Cardiac muscle cell (in vitro differentiated cells and primary cell): ENCODE results near the gene ENPP6. TPM values are rescaled to one million over a fixed set of nuclear protein-coding genes. Genes with fewer than 3 reads are reported as not detected.

Experiments used
- DNase-seq, 2 donors: peaks; one replicate each; pipeline versions ENCODE4 v3.0.0 to v3.0.0-alpha.2; 2010 to 2017; ENCODE audit warnings: low read depth in 1 of 2, low spot score in 1 of 2
- H3K27ac ChIP-seq: fragments of 200-600 bp; sonication (generic); 2 replicates; pipeline ENCODE4 v1.5.1; 2016
- H3K27me3 ChIP-seq: fragments of 200-600 bp; sonication (generic); 2 replicates; pipeline ENCODE4 v1.6.0; 2016; ENCODE audit warnings: control low read depth
- H3K36me3 ChIP-seq: fragments of 200-600 bp; sonication (generic); 2 replicates; pipeline ENCODE4 v1.5.1; 2016; ENCODE audit warnings: control low read depth
- H3K4me1 ChIP-seq: fragments of 200-600 bp; sonication (generic); 2 replicates; pipeline ENCODE4 v1.8.1; 2017; ENCODE audit warnings: low read depth, mild to moderate bottlenecking, mixed run types
- H3K4me3 ChIP-seq: fragments of 200-600 bp; sonication (generic); 2 replicates; pipeline ENCODE4 v1.5.1; 2016; ENCODE audit warnings: mild to moderate bottlenecking
- H3K9me3 ChIP-seq: fragments of 200-600 bp; sonication (generic); 2 replicates; pipeline ENCODE4 v1.5.1; 2017; ENCODE audit warnings: low read depth, mild to moderate bottlenecking, control low read depth
- CTCF ChIP-seq: IDR thresholded peaks from 2 replicates; pipeline ENCODE4 v1.5.1; 2012; ENCODE audit warnings: low read depth, mild to moderate bottlenecking, low read length
- polyA plus RNA-seq: library from polyadenylated mRNA; unstranded; fragments of >200 nt; fragmentation: Nextera tagmentation; extraction: Ambion mirVana; gene quantifications from 2 replicates; pipeline ENCODE4 v1.2.1, GENCODE V29; 2016
- total RNA-seq: library from RNA; depleted of rRNA; stranded (reverse); fragments of >200 nt; gene quantifications from 2 replicates; pipeline ENCODE4 v1.2.3, GENCODE V29; 2016

Gene ENPP6
- total and polyA plus RNA-seq, 2 experiments from 2014 or later, result not detected

DNA sequence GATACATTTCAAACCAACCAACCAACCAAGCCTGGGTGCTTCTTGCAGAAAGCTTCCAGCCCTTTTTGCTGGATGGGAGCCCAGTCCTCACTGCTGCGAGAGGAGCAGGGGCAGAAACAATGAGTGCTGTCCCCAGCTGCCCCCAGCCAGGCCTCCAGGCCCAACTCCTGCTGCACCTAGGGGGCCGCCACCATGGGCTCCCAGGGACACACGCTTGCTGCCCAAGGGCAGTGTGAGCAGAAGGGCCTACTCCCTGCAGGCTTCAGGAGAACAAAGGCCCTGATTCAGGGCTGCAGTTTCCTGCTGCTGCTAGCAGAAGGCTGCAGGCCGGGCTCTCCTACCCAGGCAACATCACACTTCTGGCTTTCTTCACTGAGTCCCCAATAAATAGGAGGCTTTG lies 37.7 kb upstream of the ENPP6 start:
- Histone ChIP-seq H3K36me3 (no peaks in the 10 kb centered on the region), H3K4me3 (no peak overlapping the region), H3K4me1 (no peaks in the 10 kb centered on the region), H3K27me3 (no peaks in the 10 kb centered on the region), H3K9me3 (no peaks in the 10 kb centered on the region), H3K27ac (no peak overlapping the region)
- DNase-seq, result no peak
- TF ChIP-seq CTCF, result no peak

GRCh38 chr4:184253072-184253420 lies 35.4 kb upstream of the ENPP6 start:
- Histone ChIP-seq H3K27ac (no peak overlapping the region), H3K9me3 (no peaks in the 10 kb centered on the region), H3K36me3 (no peaks in the 10 kb centered on the region), H3K4me1 (no peaks in the 10 kb centered on the region), H3K27me3 (no peaks in the 10 kb centered on the region), H3K4me3 (no peak overlapping the region)
- TF ChIP-seq CTCF, result no peak
- no peak for DNase-seq

DNA sequence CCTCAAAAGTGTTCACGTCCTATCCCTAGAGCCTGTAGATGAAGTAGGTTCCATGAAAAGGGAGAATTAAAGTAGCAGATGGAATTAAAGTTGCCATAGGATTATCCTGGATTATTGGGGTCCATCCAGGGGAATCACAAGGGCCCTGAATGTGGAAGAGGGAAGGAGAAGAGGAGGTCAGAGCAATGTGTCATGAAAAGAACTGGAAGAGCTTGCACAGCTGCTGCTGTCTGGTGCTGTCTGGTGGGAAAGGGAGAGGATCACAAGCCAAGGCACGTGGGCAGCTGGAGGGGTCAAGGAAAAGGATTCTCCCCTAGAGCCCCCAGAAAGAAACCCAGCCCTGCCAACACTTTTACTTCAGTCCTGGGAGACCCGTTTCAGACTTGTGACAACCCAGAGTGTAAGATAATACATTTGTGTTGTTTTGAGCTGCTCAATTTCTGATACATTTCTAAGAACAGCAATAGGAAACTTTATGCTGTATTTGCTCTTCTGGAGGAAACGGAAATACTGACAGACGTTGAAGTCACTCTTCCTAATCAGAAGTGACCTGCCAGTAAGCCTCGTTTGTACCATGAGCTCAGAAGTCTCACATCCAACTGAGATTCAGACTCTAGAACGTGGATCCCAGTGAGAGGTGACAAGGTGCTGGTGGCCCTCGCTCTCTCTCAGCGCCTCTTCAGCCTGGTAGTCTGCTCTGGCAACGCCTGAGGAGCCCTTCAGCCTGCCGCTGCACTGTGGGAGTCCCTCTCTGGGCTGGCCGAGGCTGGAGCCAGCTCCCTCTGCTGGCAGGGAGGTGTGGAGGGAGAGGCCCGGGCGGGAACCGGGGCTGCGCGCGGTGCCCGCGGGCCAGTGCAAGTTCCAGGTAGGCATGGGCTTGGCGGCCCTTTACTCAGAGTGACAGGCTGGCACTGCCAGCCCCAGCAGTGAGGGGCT lies 34.7 kb upstream of the ENPP6 start:
- H3K27ac ChIP-seq, result no peak overlapping the region
- H3K4me3 ChIP-seq, result no peak overlapping the region
- H3K9me3 ChIP-seq, result no peaks in the 10 kb centered on the region
- H3K4me1 ChIP-seq, result no peaks in the 10 kb centered on the region
- no peak for TF ChIP-seq CTCF
- DNase-seq, result no peak
- no peaks in the 10 kb centered on the region for H3K36me3 ChIP-seq
- H3K27me3 ChIP-seq, result no peaks in the 10 kb centered on the region

- Histone ChIP-seq H3K27ac (no peak overlapping the region), H3K4me1 (no peaks in the 10 kb centered on the region), H3K36me3 (no peaks in the 10 kb centered on the region), H3K27me3 (no peaks in the 10 kb centered on the region), H3K9me3 (no peaks in the 10 kb centered on the region), H3K4me3 (no peak overlapping the region)
- DNase-seq, result no peak
- TF ChIP-seq CTCF, result no peak
These were observed 34.0 kb upstream of the ENPP6 start for GRCh38 chr4:184251670-184251980.

DNA sequence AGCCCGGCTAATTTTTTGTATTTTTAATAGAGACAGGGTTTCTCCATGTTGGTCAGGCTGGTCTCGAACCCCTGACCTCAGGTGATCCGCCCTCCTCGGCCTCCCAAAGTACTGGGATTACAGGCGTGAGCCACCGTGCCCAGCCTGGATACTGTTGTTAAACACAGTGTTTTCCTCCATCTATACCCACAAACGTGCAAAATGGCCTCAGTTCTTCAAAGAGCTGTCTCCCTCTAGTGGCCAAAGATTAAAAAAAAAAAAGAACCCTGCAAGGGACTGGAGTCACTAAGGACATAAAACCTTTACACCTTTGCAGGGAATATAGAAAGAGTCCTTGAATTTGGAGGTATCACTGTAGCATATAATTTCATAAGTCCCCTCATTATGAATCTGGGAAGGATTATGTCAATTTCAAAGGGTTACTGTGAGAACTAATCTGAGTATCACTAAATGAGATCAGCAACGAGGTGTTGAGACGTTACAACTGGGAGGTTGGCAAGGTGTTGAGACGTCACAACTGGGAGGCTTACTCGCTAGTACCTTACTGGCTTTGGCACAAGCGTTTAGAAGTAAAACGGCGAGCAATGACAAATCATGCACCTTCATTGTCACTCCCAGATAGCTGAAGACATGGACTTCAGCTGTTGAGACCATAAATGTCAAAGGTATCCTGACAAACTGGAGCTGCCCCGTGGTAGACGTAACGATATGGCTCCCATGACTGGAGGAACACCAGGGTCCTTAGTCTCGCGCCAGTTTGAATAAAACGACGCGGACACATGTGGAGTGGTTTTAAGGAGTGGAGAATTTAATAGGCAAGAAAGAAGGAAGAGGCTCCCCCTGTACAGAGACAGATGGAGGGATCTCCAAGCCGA lies 33.4 kb upstream of the ENPP6 start:
- no peaks in the 10 kb centered on the region for H3K36me3 ChIP-seq
- H3K4me1 ChIP-seq, result no peaks in the 10 kb centered on the region
- peak; percentile 71 for DNase-seq
- no peak overlapping the region for H3K27ac ChIP-seq
- peak; percentile 60 for TF ChIP-seq CTCF
- no peaks in the 10 kb centered on the region for H3K27me3 ChIP-seq
- no peaks in the 10 kb centered on the region for H3K9me3 ChIP-seq
- H3K4me3 ChIP-seq, result no peak overlapping the region
